GM12878 (cell line): ENCODE data around the gene GLO1. TPM values are rescaled to one million over a fixed set of nuclear protein-coding genes. Genes with fewer than 3 reads are reported as not detected.

Source experiments
- ATAC-seq: fragments of 200-7000 bp; cut with Tn5 transposase; 3 replicates; pipeline ENCODE4 v1.9.1; 2020; ENCODE audit warnings: mild to moderate bottlenecking, moderate library complexity
- BruUV-seq: library from RNA; stranded (reverse); fragments of 400-500 nt; replicated peaks from 2 replicates; lab custom pipeline; 2021; lab: Mats Ljungman, UMichigan
- CTCF ChIA-PET: fragments of 300-600 bp; sonication (Branson Sonifier 250); formaldehyde crosslinking; extraction: SDS; loops from one replicate; lab custom pipeline; 2021; ENCODE audit warnings: inconsistent platforms; lab: Yijun Ruan, JAX
- POLR2A ChIA-PET: fragments of 350-600 bp; formaldehyde crosslinking; extraction: SDS; loops from one replicate; lab custom pipeline; 2021; ENCODE audit warnings: inconsistent platforms; lab: Charles Lee
- RAD21 ChIA-PET: fragments of 300-600 bp; sonication (Branson Sonifier 250); formaldehyde crosslinking; loops from one replicate; lab custom pipeline; 2023; ENCODE audit warnings: antibody characterized with exemption; ENCODE audit not compliant: unreplicated experiment; lab: Charles Lee
- SMC1A ChIA-PET: fragments of 300-600 bp; sonication (Branson Sonifier 250); formaldehyde crosslinking; loops from one replicate; lab custom pipeline; 2023; ENCODE audit not compliant: unreplicated experiment, uncharacterized antibody; lab: Charles Lee
- DNase-seq: peaks from one replicate; pipeline ENCODE4 v3.0.0-alpha.2; 2011; ENCODE audit warnings: low read depth, low spot score
- FAIRE-seq: peaks from 3 replicates; lab custom pipeline; 2011; peaks lifted over from hg19 to GRCh38; lab: Jason Lieb, UNC
- H2AFZ ChIP-seq: 2 replicates; pipeline ENCODE4 v1.6.0; 2011; ENCODE audit warnings: low read depth, low read length, control low read depth; ENCODE audit not compliant: control insufficient read depth
- H3K27ac ChIP-seq: 2 replicates; pipeline ENCODE4 v1.5.1; 2011; ENCODE audit warnings: control low read depth; ENCODE audit not compliant: control insufficient read depth, insufficient read depth
- H3K27me3 ChIP-seq, 2 experiments: replicated peaks in 1 of 2; 2 replicates each; pipeline versions ENCODE4 v1.6.0 to v1.6.1; 2011; ENCODE audit warnings: low read length in 1 of 2; ENCODE audit not compliant: control insufficient read depth in 2 of 2, insufficient read depth in 2 of 2
- H3K36me3 ChIP-seq, 2 experiments: 2 replicates each; pipeline ENCODE4 v1.5.1; 2011; ENCODE audit warnings: low read length in 1 of 2; ENCODE audit not compliant: control insufficient read depth in 2 of 2, insufficient read depth in 2 of 2
- H3K4me1 ChIP-seq: 2 replicates; pipeline ENCODE4 v1.6.1; 2011; ENCODE audit warnings: mild to moderate bottlenecking, low read length, moderate library complexity, mixed read lengths; ENCODE audit not compliant: control insufficient read depth, insufficient read depth
- H3K4me2 ChIP-seq: 2 replicates; pipeline ENCODE4 v1.6.0; 2011; ENCODE audit warnings: control low read depth; ENCODE audit not compliant: control insufficient read depth, insufficient read depth
- H3K4me3 ChIP-seq: fragments of 200-600 bp; sonication (generic); 2 replicates; pipeline ENCODE4 v1.5.1; 2016
- H3K79me2 ChIP-seq: 2 replicates; pipeline ENCODE4 v1.6.0; 2011; ENCODE audit warnings: low read length; ENCODE audit not compliant: control insufficient read depth, insufficient read depth
- H3K9ac ChIP-seq: 2 replicates; pipeline ENCODE4 v1.8.0; 2011; ENCODE audit warnings: low read length, control low read depth, mixed read lengths; ENCODE audit not compliant: control insufficient read depth, insufficient read depth
- H3K9me3 ChIP-seq: replicated peaks from 3 replicates; pipeline ENCODE4 v1.5.1; 2011; ENCODE audit warnings: mild to moderate bottlenecking, low read length; ENCODE audit not compliant: control insufficient read depth, insufficient read depth
- H4K20me1 ChIP-seq: 2 replicates; pipeline ENCODE4 v1.6.0; 2011; ENCODE audit not compliant: control insufficient read depth, insufficient read depth
- BMI1 ChIP-seq: fragments of 450-650 bp; IDR thresholded peaks from 2 replicates; pipeline ENCODE4 v1.6.1; 2016; ENCODE audit warnings: mild to moderate bottlenecking, moderate library complexity, borderline replicate concordance
- BRCA1 ChIP-seq: IDR thresholded peaks from 2 replicates; pipeline ENCODE4 v1.6.1; 2011; ENCODE audit warnings: low read depth, low read length, improper control_type of control experiment
- MEF2A ChIP-seq: IDR thresholded peaks from 2 replicates; pipeline ENCODE4 v1.6.1; 2011; ENCODE audit warnings: low read depth, mild to moderate bottlenecking, low read length, moderate library complexity; ENCODE audit not compliant: insufficient read depth
- MYC ChIP-seq: IDR thresholded peaks from 2 replicates; pipeline ENCODE4 v1.6.1; 2011; ENCODE audit warnings: mild to moderate bottlenecking, low read length, moderate library complexity, inconsistent platforms; ENCODE audit not compliant: insufficient read depth, insufficient replicate concordance, insufficient read length, severe bottlenecking
- RFX5 ChIP-seq: IDR thresholded peaks from 2 replicates; pipeline ENCODE4 v1.6.1; 2011; ENCODE audit warnings: low read depth, low read length, improper control_type of control experiment
- SIX5 ChIP-seq: IDR thresholded peaks from 2 replicates; pipeline ENCODE4 v1.6.1; 2011; ENCODE audit warnings: mild to moderate bottlenecking, low read depth, low read length, moderate library complexity; ENCODE audit not compliant: severe bottlenecking
- TARDBP ChIP-seq: IDR thresholded peaks from 2 replicates; pipeline ENCODE4 v1.6.1; 2016; ENCODE audit warnings: borderline replicate concordance
- ZNF24 ChIP-seq: fragments of 450-650 bp; IDR thresholded peaks from 2 replicates; pipeline ENCODE4 v1.6.1; 2017; ENCODE audit warnings: antibody characterized with exemption, mild to moderate bottlenecking
- WGBS: methylation state at CpG from one replicate; pipeline ENCODE4 v1.1.6; 2016; ENCODE audit warnings: low lambda C conversion rate; ENCODE audit not compliant: insufficient replicate concordance, insufficient coverage; ENCODE audit errors: missing lambda C conversion rate; 5-methylcytosine and 5-hydroxymethylcytosine counted together
- in situ Hi-C: fragments of 300-500 bp; cut with MboI; formaldehyde crosslinking; loops from 9 replicates; pipeline ENCODE4 v1.14.3; 2018; ENCODE audit warnings: mixed read lengths
- intact Hi-C: fragments of 100-400 bp; cut with micrococcal nuclease; formaldehyde crosslinking; loops from one replicate; pipeline ENCODE4 v1.14.2; 2022; ENCODE audit not compliant: unreplicated experiment
- polyA plus RNA-seq, 11 experiments: library from polyadenylated mRNA; depleted of rRNA in 4 of 11; unstranded in 6 of 11; stranded (reverse) in 5 of 11; fragments of >200 nt; fragmentation: Nextera tagmentation in 4 of 11; fragmentation: Illumina TruSeq in 1 of 11; extraction: Ambion mirVana in 4 of 11; extraction: Trizol in 1 of 11; gene quantifications; 1 replicate in 1 of 11; 2 replicates in 10 of 11; pipeline versions ENCODE4 v1.2.1 to v1.2.3, GENCODE V29; 2011 to 2016; ENCODE audit warnings: inconsistent platforms in 2 of 11, missing spikeins in 2 of 11, low read depth in 1 of 11
- total RNA-seq, 4 experiments: library from RNA; depleted of rRNA in 3 of 4; stranded (reverse); fragments of >200 nt in 3 of 4; fragmentation: Illumina TruSeq in 1 of 4; extraction: Trizol in 1 of 4; gene quantifications; 2 replicates each; pipeline versions ENCODE4 v1.2.1 to v1.2.3, GENCODE V29; 2013 to 2021
- TF ChIP-seq, protein P1 (sequence below): fragments of 450-650 bp; IDR thresholded peaks from 2 replicates; pipeline ENCODE4 v1.6.1; 2017; ENCODE audit warnings: mild to moderate bottlenecking, low read depth, inconsistent platforms; ENCODE audit not compliant: poor library complexity, severe bottlenecking

Gene GLO1
- total and polyA plus RNA-seq, 10 of the 15 experiments (the other 5 are each of a cell fraction or from before 2014, with no cell fraction given): 105 to 227 (median 150) TPM

DNA sequence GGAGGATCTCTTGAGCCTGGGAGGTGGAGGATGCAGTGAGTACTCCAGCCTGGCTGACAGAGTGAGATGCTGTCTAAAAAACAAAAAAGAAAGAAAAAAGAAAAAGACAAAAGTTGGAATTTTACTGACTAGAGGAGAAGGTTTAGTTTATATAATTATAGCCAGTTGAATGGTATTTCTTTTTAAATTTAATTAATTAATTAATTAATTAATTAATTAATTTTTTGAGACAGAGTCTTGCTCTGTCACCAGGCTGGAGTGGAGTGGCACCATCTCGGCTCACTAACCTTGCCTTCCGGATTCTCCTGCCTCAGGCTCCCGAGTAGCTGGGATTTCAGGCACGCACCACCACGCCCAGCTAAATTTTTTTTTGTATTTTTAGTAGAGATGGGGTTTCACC lies 20.8 kb upstream of the GLO1 start (continued):
- TF ChIP-seq, protein P1, sequence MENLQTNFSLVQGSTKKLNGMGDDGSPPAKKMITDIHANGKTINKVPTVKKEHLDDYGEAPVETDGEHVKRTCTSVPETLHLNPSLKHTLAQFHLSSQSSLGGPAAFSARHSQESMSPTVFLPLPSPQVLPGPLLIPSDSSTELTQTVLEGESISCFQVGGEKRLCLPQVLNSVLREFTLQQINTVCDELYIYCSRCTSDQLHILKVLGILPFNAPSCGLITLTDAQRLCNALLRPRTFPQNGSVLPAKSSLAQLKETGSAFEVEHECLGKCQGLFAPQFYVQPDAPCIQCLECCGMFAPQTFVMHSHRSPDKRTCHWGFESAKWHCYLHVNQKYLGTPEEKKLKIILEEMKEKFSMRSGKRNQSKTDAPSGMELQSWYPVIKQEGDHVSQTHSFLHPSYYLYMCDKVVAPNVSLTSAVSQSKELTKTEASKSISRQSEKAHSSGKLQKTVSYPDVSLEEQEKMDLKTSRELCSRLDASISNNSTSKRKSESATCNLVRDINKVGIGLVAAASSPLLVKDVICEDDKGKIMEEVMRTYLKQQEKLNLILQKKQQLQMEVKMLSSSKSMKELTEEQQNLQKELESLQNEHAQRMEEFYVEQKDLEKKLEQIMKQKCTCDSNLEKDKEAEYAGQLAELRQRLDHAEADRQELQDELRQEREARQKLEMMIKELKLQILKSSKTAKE: no peak
- TF ChIP-seq BMI1 (no peak), MEF2A (no peak), ZNF24 (no peak), TARDBP (no peak), RFX5 (no peak)

DNA sequence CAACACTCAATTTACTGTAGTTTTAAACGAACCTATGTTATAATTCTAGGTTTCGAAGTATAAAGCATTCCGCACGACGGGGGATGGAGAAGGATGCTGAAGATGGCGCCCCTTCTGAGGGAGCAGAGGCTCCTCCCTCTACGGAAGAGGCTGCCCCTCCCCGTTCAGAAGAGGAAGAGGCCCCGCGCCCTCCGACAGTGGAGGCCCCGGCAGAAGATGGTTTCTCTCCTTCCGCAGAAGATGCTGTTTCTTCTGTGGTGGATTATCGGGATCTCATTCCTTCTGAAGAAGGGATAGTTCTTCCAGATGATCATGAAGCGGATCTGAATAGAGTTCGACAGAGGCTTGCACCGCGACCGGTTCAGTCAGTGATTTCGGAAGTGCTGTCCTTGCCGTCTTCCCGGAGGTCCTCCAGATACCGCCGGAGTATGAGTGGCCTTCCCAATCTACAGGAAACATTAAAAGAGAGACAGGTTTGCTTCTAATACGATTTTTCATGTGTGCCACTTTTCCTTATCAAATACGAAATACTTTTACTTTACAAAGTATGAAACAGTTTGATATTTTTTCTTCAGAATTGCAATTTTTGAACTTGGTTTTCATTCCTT lies 19.9 kb upstream of the GLO1 start:
- no peaks in the 10 kb centered on the region for H3K27me3 ChIP-seq
- H2AFZ ChIP-seq: no peak overlapping the region
- DNase-seq: no peak
- in situ Hi-C loops (no loop called here), intact Hi-C loops (no loop called here)
- no peak for TF ChIP-seq BRCA1
- no peak for TF ChIP-seq MYC
- no peak for TF ChIP-seq SIX5
- H3K4me2 ChIP-seq: no peak overlapping the region
- no peak overlapping the region for H3K4me3 ChIP-seq
- H3K79me2 ChIP-seq: no peaks in the 10 kb centered on the region
- no peak overlapping the region for H3K9ac ChIP-seq
- 82% methylated on average over 26 of the region's 26 CpGs for WGBS
- SMC1A ChIA-PET: no interaction called here
- POLR2A ChIA-PET: no interaction called here
- H4K20me1 ChIP-seq: no peaks in the 10 kb centered on the region
- RAD21 ChIA-PET: no interaction called here
- H3K27ac ChIP-seq: no peak overlapping the region
- H3K4me1 ChIP-seq: peaks cover 7% of the 10 kb centered on the region; the same call in 1 of the 2 replicates
- H3K9me3 ChIP-seq: no peaks in the 10 kb centered on the region; the same call in 2 of the 3 replicates
- no peak for ATAC-seq
- CTCF ChIA-PET: no interaction called here
- FAIRE-seq: no peak
- no TSS peak for BruUV-seq
- H3K36me3 ChIP-seq: no peaks in the 10 kb centered on the region
